SKM-1 treated with dmso at 0.1 percent for 144 hours (cell line): ENCODE measurements around the gene PPP1R9A.

ENCODE experiments used
- DNase-seq: peaks from one replicate; lab custom pipeline; 2025; ENCODE audit not compliant: unreplicated experiment; lab: John Stamatoyannopoulos, UW

PPP1R9A gene

GRCh38 chr7:95092324-95092723 lies 184.9 kb downstream of the PPP1R9A start:
- no peak for DNase-seq

DNA sequence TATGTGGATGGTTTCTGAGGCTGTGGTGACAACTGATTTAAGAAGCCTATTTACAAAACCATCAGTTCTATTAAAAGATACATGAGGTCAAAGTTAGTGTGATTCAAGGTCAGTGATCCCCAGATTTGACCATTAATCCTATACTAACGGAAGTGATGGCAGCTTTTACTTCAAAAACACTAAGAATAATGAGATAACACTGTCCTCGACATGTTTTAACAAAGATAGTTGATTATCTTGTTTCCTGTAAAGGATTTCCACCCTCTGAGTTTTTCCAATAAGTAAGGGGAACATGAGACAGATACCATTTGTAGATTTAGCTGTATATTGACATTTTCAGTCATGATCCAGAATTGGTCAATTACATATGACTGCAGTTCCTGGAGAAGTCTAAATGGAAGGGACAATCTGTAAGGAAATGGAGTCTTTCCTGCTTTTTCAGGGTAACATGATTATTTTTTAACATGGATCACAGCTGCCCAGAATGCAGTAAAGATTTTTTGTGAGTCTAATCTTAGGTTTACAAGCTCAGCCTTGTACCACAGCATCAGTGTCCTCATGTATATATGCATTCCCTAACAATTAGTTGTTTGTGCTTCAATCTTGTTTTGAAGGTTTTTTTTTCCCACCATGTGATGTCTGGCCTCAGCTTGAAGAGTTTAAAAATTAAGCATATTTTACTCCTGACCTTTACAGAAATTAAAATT lies 188.0 kb downstream of the PPP1R9A start:
- DNase-seq = no peak

DNA sequence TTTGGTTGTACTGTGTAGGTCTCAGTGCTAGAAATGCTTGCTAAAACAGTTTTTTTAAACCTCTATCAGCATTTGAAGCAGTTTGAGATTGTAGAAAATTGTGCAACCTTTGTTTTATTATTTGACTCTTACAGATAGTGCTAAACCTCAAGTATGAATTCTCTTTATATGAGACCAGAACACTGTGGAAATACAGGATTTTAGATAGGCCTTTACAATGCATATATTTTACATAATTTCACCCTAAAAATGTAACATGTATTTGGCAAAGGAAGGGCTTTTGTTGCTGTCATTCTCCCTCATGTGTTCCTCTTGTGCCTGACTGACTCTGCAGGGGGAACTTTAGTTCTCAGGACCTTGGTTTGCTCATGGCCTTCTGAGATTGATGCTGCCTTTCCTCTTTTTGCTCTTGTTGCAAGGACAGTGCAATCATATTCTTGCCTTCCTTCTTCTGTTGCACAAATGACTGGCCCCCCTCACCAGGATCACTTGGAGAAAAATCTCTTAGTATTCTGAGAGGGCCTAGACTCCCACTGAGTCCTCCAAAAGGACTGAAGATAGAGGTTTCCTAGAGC lies 188.7 kb downstream of the PPP1R9A start:
- peak; percentile 5 for DNase-seq

DNA sequence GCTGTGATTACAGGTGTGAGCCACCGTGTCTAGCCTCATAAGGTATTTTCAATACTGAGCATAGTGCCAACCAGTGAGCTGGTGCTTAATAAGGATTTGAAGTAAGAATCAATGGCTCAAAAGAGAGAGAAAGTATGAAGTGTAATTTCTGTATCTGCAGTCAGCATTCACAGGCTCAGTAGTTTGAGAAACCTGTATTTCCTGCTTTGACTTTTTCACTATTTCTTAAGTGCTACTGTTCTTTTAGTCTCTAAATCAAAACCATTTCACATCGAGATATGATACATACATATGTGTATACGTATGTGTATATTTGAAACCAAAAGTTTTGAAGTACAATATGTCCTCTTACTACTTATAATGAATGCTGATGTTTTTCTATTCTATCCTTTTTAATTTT lies 189.9 kb downstream of the PPP1R9A start:
- DNase-seq = no peak

DNA sequence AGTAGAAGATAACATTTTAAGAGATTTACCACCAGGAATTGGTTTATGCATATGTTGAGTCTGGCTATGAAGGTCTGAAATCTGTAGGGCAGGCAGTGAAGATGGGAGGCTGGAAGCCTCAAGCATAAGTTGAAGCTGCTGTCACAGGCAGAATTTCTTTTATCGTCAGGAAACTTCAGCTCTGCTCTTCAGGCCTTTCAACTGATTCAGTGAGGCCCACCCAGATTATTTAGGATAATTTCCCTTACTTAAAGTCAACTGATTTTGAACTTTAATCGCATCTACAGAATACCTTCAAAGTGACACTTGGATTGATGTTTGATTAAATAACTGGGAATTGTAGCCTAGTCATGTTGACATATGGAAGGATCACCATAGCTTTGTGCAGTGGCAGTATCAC lies 190.5 kb downstream of the PPP1R9A start:
- no peak for DNase-seq

GRCh38 chr7:95099106-95099505 lies 191.7 kb downstream of the PPP1R9A start:
- DNase-seq = no peak

GRCh38 chr7:95101422-95101821 lies 194.0 kb downstream of the PPP1R9A start:
- no peak for DNase-seq

DNA sequence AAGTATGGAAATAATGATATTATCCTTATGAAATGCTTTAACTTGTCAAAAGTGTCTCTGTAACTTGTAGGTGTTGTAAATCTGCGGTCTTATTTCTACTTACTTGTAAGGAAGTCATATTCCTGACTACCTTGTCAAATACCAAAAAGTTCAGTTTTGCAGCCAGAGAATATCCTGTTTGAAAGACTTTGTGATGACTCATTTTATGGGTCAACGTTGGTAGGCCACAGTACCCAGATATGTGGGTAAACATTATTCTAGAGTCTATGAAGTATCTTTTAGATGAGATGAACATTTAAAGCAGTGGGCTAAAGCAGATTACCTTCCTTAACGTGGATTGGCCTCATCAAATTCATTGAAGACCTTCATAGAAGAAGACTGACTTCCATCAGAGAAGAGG lies 195.3 kb downstream of the PPP1R9A start:
- no peak for DNase-seq

GRCh38 chr7:95104739-95105138 lies 197.3 kb downstream of the PPP1R9A start:
- no peak for DNase-seq

DNA sequence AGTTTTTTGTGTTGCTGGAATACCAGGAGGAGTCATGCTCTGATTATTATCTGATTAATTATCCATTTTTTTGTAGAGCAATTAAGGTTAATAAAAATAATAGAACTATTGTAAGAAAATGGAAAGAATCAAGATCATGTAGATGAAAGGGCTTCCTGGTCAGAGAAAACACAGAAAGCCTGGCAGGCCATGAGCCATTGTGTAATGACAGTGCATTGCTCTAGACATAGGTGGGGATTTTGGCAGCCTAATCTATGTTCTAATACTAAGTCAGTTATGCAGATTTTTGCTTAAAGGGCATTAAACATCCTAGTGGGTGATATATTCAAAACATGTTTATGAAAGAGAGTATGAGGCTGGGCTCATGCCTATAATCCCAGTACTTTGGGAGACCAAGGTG lies 198.2 kb downstream of the PPP1R9A start:
- no peak for DNase-seq

- DNase-seq = no peak
Measured at GRCh38 chr7:95106401-95106800, 199.0 kb downstream of the PPP1R9A start.

DNA sequence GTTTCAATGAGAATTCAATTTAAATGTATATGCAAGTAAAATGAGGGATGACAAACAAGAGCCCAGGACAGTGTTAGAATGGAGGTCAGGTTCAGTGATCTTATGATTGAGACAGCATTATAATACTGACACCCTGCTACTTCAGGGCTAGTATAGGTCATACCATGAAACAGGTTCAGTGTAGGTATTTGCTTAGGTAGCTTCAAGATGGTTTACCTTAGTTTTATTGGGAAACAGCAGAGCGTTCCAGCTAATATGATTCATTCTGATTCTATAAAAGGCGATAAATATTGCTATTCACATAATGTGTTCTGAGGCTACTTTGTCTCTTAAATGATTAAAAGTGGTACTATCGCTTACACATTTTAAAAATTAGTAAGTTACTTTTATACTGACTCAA lies 203.3 kb downstream of the PPP1R9A start:
- DNase-seq = no peak

DNA sequence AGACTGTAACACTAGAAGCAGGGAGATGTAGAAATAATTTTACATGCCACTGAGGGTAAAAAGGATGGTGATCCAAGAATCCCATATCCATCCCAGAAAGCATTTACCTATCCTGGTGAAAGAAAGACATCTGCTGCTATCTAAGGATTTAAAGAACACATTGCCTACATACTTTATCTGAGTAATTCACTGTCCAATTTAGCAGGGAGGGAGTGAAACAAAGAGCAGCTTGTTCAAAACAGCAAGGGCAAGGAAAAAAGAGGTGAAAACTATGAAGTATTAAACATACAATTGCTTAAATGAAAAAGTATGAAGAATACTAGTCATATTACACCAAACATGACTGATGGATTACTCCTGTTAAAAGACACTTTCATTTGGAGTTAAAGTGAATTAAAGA lies 206.2 kb downstream of the PPP1R9A start:
- no peak for DNase-seq

DNA sequence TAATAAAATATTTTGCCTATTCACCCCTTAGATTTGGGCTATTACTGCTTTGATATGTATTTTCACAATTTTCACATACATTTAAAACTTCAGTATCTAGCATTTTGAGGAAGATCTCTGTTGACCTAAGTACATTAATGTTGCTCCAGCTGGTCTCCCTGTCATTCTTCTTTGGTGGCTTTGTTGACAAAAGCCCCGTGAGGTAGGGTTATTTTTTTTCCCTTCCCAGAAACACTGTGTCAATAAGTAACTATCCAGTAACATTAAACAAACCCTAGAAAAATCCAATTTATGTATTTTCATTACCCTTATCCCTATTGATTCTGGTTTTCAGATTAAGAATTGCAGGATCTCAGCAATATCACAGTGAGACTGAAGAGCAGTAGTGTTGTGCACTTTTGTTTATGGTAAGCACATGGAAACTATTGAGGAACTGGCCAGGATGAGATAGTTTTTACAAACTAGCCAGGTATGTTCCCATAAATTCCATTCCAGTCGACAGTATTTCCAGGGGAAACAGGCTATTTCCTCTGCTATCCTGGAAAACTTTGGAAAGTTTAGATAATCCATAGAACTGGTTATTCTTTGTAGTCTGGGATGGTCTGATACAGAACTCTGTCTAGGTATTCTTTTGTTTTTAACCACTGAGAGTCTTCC lies 218.8 kb downstream of the PPP1R9A start:
- no peak for DNase-seq

DNA sequence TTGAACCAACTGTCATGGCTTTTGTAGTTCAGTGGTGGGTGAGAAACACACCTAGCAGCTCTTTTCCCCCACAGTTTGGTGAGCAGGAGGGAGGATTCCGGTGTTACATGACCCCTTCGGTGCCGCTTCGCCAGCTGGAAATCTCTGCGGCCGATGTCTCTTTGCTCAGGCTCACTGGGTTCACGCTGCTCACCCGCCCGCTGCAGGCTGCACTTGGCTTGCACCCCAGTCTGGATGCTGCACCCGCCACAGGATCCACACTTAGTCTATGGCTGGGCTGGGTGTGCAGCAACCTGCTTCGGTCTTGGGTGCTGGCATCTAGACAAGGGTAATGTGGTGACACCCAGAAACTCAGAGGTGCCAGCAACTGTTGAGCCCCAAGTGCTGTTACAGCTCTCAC lies 225.1 kb downstream of the PPP1R9A start:
- no peak for DNase-seq

GRCh38 chr7:95139922-95140321 lies 232.5 kb downstream of the PPP1R9A start:
- DNase-seq = no peak

- no peak for DNase-seq
Measured at GRCh38 chr7:95141755-95142154, 234.4 kb downstream of the PPP1R9A start.

DNA sequence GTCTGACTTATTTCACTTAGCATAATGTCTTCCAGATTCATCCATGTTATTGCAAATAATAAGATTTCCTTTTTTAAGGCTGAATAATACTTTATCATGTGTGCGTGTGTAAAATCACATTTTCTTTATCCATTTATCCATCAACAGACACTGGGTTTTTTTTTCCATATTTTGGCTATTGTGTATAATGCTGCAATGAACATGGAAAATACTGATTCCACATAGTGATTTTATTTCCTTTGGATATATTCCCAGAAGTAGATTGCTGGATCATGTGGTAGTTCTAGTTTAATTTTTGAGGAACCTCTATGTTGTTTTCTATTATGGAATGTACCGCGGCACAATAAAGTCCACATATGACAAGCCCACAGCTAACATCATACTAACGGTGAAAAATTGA lies 236.9 kb downstream of the PPP1R9A start:
- no peak for DNase-seq

DNA sequence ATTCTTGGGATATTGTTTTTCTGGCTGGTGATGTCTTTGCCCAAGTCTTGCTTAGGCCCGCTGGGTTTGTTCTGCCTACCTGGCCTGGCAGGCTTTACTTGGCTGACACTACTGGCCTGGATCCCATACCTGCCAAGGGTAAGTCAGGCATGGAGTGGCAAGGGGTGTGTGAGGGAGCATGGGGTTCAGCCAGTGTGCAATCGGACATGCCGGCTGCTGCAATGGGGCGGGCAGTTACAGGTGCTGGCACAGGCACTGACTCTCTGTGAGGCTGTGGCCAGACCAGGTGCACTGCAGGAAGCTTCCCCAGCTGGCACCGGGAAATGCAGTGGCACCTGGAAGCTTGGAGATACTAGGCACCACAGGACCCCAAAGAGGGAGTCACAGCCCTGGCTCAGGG lies 248.6 kb downstream of the PPP1R9A start:
- no peak for DNase-seq

DNA sequence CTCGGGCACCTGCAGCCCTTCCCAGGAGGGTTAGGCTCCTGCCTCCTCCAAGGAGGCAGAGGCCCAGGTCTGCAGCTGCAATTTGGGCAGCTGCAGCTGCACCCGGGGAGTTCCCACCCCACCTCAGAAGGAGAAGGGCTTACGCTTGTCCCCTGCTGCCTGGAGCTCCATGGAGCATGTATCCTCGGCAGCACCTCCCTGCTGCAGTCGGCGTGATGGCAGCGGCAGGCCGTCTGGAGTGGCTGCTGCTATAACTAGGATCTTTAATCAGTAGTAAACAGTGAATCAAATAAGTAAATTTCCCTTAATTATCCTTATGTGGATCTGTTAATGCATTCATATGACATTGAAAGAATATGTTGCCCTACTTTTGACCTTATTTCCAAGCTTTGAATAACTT lies 250.0 kb downstream of the PPP1R9A start:
- DNase-seq = no peak

DNA sequence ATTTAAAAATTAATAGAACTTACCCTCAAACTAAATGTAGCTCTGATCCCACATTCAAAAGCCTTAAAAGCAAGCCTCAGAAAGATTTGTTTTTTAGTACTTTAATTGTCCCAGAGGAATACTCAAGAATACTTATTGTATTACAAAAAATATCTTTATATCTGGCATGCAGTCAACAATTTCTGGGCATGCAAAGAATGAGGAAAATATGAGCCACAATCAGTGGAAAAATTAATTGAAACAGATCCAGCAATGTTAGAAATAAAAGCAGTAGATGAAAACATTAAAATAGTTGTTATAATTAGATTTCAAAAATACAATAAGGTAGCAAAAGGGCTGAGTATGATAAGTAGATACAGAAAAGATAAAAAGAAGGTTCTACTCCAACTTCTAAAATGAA lies 262.3 kb downstream of the PPP1R9A start:
- no peak for DNase-seq

DNA sequence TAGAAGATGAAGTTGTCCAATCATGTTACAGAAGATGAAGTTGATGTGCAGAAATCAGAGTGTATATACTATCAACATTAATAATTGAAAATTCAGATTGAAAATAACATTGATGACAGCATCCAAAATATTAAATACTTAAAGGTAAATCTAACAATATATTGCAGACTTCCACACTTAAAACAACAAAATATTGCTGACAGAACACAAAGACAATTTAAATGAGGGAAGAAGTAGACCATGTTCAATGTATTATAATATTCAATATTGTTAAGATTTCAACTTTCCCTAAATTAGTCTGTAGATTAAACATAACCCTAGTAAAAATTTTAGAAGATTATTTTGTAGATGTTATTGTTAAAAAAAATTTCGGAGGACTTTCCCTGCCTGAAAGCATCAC lies 265.0 kb downstream of the PPP1R9A start:
- no peak for DNase-seq

- no peak for DNase-seq
Measured at GRCh38 chr7:95190515-95190914, 283.1 kb downstream of the PPP1R9A start.
